Tibial nerve (tissue), 4 donors: ENCODE measurements around the gene CHRNA4. TPM values are rescaled to one million over a fixed set of nuclear protein-coding genes. Genes with fewer than 3 reads are reported as not detected.

Experiments
- DNase-seq, 2 donors: peaks; one replicate each; pipeline ENCODE4 v3.0.0-alpha.2; 2019; ENCODE audit warnings: low spot score in 2 of 2
- H3K27ac ChIP-seq, 4 donors: fragments of 200-600 bp; sonication (generic) in 3 of 4; one replicate each; pipeline ENCODE4 v1.5.1; 2017 to 2019; ENCODE audit warnings: mild to moderate bottlenecking in 1 of 4
- H3K27me3 ChIP-seq, 2 donors: fragments of 200-600 bp; sonication (generic) in 1 of 2; one replicate each; pipeline versions ENCODE4 v1.5.1 to v1.6.0; 2017 to 2019
- H3K36me3 ChIP-seq, 3 donors: fragments of 200-600 bp; sonication (generic); one replicate each; pipeline ENCODE4 v1.5.1; 2018 to 2019
- H3K4me1 ChIP-seq, 4 donors: fragments of 200-600 bp; sonication (generic) in 3 of 4; one replicate each; pipeline ENCODE4 v1.5.1; 2017 to 2019
- H3K4me3 ChIP-seq, 4 donors: fragments of 200-600 bp; sonication (generic) in 3 of 4; one replicate each; pipeline ENCODE4 v1.5.1; 2017 to 2019; ENCODE audit warnings: mild to moderate bottlenecking in 1 of 4, moderate library complexity in 1 of 4
- H3K9me3 ChIP-seq, 4 donors: fragments of 200-600 bp; sonication (generic) in 3 of 4; one replicate each; pipeline ENCODE4 v1.5.1; 2017 to 2019
- EP300 ChIP-seq, 2 donors: sonication (generic); formaldehyde crosslinking; IDR thresholded peaks; one replicate each; pipeline ENCODE4 v1.6.1; 2017; ENCODE audit warnings: antibody characterized with exemption in 2 of 2, mild to moderate bottlenecking in 1 of 2
- POLR2A ChIP-seq, 2 donors: fragments of 450-650 bp; IDR thresholded peaks; one replicate each; pipeline ENCODE4 v1.6.1; 2017; ENCODE audit warnings: antibody characterized with exemption in 2 of 2, mild to moderate bottlenecking in 2 of 2, moderate library complexity in 2 of 2
- WGBS, 2 donors: methylation state at CpG; one replicate each; pipeline ENCODE4 v1.1.5; 2018; 5-methylcytosine and 5-hydroxymethylcytosine counted together
- total RNA-seq, 4 donors: library from RNA; depleted of rRNA; stranded (reverse); fragments of >200 nt; gene quantifications; one replicate each; pipeline ENCODE4 v1.1.0, GENCODE V29; 2016
- TF ChIP-seq, protein P1 (sequence below), 5 experiments: fragments of 200-600 bp in 3 of 5; fragments of 450-650 bp in 2 of 5; sonication (generic) in 3 of 5; IDR thresholded peaks; one replicate each; pipeline ENCODE4 v1.5.1; 2016 to 2019; ENCODE audit warnings: antibody characterized with exemption in 5 of 5, mild to moderate bottlenecking in 3 of 5, moderate library complexity in 2 of 5

The CHRNA4 gene
- total RNA-seq, 4 donors from 2014 or later: 0.20 to 1.5 TPM; not detected in 2

DNA sequence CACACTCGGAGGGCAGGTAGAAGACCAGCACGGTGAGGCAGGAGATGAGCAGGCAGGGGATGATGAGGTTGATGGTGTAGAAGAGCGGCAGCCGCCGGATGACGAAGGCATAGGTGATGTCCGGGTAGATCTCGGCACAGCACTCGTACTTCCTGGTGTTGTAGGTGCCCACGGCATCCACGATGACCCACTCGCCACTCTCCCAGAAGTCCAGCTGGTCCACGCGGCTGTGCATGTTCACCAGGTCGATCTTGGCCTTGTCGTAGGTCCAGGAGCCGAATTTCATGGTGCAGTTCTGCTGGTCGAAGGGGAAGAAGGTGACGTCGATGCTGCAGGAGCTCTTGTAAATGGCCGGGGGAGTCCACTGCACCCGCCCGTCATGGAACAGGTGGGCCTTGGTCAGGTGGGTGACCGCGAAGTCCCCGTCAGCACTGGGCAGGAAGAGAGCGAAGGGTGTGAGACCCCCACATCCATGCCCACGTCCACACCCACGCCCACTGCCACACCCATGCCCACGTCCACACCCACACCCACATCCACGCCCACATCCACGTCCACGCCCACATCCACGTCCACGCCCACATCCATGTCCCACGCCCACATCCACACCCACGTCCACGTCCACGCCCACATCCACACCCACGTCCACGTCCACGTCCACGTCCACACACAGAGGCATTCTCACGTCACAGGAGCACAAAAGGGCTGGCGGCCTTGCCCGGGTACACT, 10.4 kb downstream of the CHRNA4 start:
- H3K9me3 ChIP-seq: no peaks in the 10 kb centered on the region
- H3K4me3 ChIP-seq: no peak overlapping the region
- H3K36me3 ChIP-seq: no peaks in the 10 kb centered on the region
- peaks cover 0 to 39% of the 10 kb centered on the region in 2 donors for H3K27me3 ChIP-seq
- H3K4me1 ChIP-seq: peaks cover 0 to 8% (median 0%) of the 10 kb centered on the region in 4 donors
- WGBS, 2 donors: 87 to 88% methylated on average over 46 of the region's 46 CpGs
- no peak for TF ChIP-seq POLR2A (IDR thresholded peaks at IDR 0.05)
- no peak for TF ChIP-seq EP300 (IDR thresholded peaks at IDR 0.05)
- no peak for DNase-seq
- no peak overlapping the region for H3K27ac ChIP-seq

DNA sequence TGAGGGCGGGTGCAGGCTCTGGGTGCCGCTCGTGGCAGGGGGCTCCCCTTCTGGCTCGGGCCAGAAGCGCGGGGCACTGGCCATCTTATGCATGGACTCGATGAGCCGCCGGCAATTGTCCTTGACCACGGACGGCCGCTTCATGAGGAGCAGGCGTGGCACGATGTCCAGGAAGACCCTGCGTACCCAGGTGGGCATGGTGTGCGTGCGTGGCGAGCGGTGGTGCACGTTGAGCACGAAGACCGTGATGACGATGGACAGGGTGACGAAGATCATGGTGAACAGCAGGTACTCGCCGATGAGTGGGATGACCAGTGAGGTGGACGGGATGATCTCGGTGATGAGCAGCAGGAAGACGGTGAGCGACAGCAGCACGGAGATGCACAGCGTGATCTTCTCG, 11.0 kb downstream of the CHRNA4 start:
- Histone ChIP-seq H3K27me3 (peaks cover 0 to 39% of the 10 kb centered on the region in 2 donors), H3K36me3 (no peaks in the 10 kb centered on the region), H3K27ac (no peak overlapping the region), H3K9me3 (no peaks in the 10 kb centered on the region), H3K4me1 (peaks cover 0 to 10% (median 0%) of the 10 kb centered on the region in 4 donors), H3K4me3 (no peak overlapping the region)
- 95 to 96% methylated on average over 32 of the region's 33 CpGs for WGBS, 2 donors
- DNase-seq: no peak
- TF ChIP-seq EP300 (IDR thresholded peaks at IDR 0.05) (no peak), POLR2A (IDR thresholded peaks at IDR 0.05) (no peak)
- TF ChIP-seq, protein P1, sequence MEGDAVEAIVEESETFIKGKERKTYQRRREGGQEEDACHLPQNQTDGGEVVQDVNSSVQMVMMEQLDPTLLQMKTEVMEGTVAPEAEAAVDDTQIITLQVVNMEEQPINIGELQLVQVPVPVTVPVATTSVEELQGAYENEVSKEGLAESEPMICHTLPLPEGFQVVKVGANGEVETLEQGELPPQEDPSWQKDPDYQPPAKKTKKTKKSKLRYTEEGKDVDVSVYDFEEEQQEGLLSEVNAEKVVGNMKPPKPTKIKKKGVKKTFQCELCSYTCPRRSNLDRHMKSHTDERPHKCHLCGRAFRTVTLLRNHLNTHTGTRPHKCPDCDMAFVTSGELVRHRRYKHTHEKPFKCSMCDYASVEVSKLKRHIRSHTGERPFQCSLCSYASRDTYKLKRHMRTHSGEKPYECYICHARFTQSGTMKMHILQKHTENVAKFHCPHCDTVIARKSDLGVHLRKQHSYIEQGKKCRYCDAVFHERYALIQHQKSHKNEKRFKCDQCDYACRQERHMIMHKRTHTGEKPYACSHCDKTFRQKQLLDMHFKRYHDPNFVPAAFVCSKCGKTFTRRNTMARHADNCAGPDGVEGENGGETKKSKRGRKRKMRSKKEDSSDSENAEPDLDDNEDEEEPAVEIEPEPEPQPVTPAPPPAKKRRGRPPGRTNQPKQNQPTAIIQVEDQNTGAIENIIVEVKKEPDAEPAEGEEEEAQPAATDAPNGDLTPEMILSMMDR (IDR thresholded peaks at IDR 0.05): no peak

DNA sequence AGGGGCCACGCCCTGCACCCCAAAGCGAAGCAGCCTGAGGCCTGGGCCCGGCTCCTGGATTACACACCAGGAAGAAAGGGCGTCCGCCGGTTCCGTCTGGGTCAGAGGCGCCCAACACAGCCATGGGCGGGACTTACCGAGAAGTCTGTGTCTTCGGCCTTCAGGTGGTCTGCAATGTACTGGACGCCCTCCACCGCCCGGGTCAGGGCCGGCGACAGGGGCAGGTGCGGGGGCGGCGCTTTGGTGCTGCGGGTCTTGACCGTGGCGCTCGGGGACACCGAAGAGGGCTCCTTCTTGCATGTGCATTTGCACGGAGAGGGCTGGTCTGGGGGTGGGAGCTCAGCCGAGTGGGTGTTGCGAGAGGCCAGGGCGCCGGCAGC, 11.6 kb downstream of the CHRNA4 start:
- TF ChIP-seq, protein P1 (IDR thresholded peaks at IDR 0.05): no peak
- no peak for TF ChIP-seq EP300 (IDR thresholded peaks at IDR 0.05)
- no peak for TF ChIP-seq POLR2A (IDR thresholded peaks at IDR 0.05)
- peaks cover 0 to 36% of the 10 kb centered on the region in 2 donors for H3K27me3 ChIP-seq
- DNase-seq: no peak
- no peaks in the 10 kb centered on the region for H3K9me3 ChIP-seq
- no peaks in the 10 kb centered on the region for H3K36me3 ChIP-seq
- no peak overlapping the region for H3K27ac ChIP-seq
- 78 to 82% methylated on average over 19 to 24 of the region's 29 CpGs for WGBS, 2 donors
- H3K4me3 ChIP-seq: no peak overlapping the region
- peaks cover 0 to 14% (median 0%) of the 10 kb centered on the region in 4 donors for H3K4me1 ChIP-seq

DNA sequence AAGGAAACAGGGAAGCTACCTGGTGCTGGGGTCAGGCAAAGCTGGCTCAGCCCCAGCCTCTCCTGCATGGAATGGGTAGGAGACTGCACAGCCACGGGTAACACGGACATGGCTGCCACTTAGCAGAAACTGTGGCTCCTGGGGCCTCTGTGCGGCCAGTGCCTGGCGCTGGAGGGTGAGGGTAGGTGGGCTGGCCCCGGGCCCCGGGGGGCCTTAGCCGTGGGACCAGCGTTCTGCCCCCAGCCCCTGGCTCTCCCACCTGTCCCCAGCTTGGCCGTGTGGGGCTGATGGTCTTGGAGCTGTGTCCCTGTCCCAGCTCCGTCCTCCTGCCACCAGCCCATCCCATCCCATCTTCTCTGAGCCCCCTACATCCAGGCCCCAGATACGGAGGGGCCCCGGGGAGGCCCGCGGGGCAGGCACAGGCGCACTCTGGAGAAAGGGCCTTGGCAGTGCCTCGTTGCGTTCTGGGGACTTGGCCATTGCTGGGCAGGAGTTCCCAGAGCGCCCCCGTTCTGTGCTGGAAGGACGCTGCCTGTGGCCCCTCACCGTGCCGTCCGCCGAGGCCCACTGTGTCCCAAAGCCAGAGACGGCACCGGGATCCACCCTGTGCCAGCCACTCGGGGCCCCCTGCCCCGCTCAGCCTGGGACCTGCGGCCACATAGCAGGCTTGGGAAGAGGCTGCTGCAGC, 12.2 kb downstream of the CHRNA4 start:
- no peak overlapping the region for H3K4me3 ChIP-seq
- peaks cover 0 to 20% (median 0%) of the 10 kb centered on the region in 4 donors for H3K4me1 ChIP-seq
- no peak overlapping the region for H3K27ac ChIP-seq
- no peaks in the 10 kb centered on the region for H3K36me3 ChIP-seq
- no peak for DNase-seq
- WGBS, 2 donors: 88 to 89% methylated on average over 17 to 24 of the region's 29 CpGs
- peaks cover 0 to 35% of the 10 kb centered on the region in 2 donors for H3K27me3 ChIP-seq
- TF ChIP-seq POLR2A (IDR thresholded peaks at IDR 0.05): no peak
- TF ChIP-seq EP300 (IDR thresholded peaks at IDR 0.05): no peak
- TF ChIP-seq, protein P1 (IDR thresholded peaks at IDR 0.05): no peak
- no peaks in the 10 kb centered on the region for H3K9me3 ChIP-seq

DNA sequence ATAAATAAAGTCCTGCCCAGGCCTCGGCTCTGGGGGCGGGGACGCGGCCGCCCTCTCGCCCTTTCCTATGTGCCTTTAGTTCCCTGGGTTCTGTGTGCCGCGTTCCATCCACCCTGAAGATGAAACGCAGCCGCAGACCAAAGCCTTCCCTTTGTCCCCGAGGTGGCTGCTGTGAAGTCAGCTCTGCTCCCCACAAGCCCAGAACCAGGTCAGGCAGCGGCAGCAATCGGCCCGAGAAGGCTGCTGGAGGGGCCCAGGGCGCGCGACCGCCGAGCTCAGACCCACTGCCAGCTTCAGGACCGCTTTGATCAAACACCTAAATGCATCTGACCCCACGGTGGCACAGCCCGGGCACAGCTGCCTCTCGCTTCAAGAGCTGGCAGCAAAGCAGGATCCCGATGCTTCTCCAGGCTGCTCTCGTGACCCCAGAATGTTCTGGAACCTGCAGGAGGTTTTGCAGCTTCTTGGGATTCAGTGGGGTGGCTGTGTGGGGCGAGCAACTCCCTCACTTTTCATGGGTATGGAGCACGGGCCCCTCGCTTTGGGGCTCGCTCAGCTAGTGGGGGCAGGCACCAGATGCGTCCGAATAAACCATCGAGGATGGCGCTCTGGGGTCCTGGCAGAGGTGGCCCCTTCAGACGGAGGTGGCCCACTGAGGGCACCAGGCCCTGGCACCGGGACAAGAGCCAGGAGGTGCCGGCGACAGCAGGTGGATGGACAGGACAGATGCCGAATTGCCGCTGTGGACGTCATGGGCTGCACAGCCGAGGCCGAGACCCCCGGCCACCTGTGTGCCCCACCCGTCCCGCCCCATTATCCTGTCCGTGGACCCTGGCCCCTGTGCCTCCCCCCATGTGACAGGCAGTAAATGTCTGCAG, 13.0 kb downstream of the CHRNA4 start:
- DNase-seq: no peak
- Histone ChIP-seq H3K27ac (no peak overlapping the region), H3K4me3 (no peak overlapping the region), H3K9me3 (no peaks in the 10 kb centered on the region), H3K4me1 (peaks cover 0 to 21% (median 0%) of the 10 kb centered on the region in 4 donors), H3K27me3 (peaks cover 0 to 42% of the 10 kb centered on the region in 2 donors), H3K36me3 (no peaks in the 10 kb centered on the region)
- WGBS, 2 donors: 76% methylated on average over 31 to 43 of the region's 46 CpGs
- no peak for TF ChIP-seq EP300 (IDR thresholded peaks at IDR 0.05)
- TF ChIP-seq POLR2A (IDR thresholded peaks at IDR 0.05): no peak
- TF ChIP-seq, protein P1 (IDR thresholded peaks at IDR 0.05): no peak
